Measurements from ENCODE around the gene RPN2. TPM values are rescaled to one million over a fixed set of nuclear protein-coding genes. Genes with fewer than 3 reads are reported as not detected.

Gene RPN2
- total RNA-seq, 1 experiment from 2014 or later: 185 TPM

DNA sequence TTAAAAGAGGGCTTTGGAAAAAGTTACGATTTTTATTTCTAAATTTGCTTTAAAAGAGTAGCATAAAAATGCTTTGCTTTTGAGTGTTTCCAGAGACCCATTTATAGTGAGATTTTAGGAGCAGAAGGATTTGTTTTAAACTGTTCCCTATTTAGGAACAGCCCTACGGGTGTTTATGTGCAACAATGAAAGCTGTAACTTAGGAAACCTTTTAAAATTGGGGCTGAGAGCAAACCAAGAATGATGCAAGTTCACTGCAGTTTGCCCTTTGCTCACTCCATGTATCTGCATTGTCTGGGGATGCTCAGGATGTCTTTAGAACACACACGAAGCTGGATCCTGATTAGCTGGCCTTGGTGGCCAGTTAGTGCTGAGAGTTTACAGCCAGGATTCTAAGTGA is 41.6 kb downstream of the RPN2 start:
- H3K4me2 ChIP-seq: no peak overlapping the region
- no peaks in the 10 kb centered on the region for H3F3A ChIP-seq (ENCODE audit: insufficient read depth, low read depth)
- H4K20me1 ChIP-seq (ENCODE audit: insufficient read depth): no peaks in the 10 kb centered on the region
- BruUV-seq (replicated peaks): no TSS peak
- H3K36me3 ChIP-seq (ENCODE audit: low read depth): peaks cover 32% of the 10 kb centered on the region
- POLR2A ChIA-PET (ENCODE audit: unreplicated experiment): no interaction called here
- no peak for TF ChIP-seq EZH2 (IDR thresholded peaks at IDR 0.05; ENCODE audit: low read depth)
- TF ChIP-seq, protein P1, sequence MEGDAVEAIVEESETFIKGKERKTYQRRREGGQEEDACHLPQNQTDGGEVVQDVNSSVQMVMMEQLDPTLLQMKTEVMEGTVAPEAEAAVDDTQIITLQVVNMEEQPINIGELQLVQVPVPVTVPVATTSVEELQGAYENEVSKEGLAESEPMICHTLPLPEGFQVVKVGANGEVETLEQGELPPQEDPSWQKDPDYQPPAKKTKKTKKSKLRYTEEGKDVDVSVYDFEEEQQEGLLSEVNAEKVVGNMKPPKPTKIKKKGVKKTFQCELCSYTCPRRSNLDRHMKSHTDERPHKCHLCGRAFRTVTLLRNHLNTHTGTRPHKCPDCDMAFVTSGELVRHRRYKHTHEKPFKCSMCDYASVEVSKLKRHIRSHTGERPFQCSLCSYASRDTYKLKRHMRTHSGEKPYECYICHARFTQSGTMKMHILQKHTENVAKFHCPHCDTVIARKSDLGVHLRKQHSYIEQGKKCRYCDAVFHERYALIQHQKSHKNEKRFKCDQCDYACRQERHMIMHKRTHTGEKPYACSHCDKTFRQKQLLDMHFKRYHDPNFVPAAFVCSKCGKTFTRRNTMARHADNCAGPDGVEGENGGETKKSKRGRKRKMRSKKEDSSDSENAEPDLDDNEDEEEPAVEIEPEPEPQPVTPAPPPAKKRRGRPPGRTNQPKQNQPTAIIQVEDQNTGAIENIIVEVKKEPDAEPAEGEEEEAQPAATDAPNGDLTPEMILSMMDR (conservative IDR thresholded peaks at IDR 0.05): no peak
- no peak overlapping the region for H3K27ac ChIP-seq
- no peaks in the 10 kb centered on the region for H3K79me2 ChIP-seq (ENCODE audit: low read depth)
- CTCF ChIA-PET: interaction anchor here (0.6 kb wide), 1 partner anchor 1173 kb away, joined by 3 read pairs; no protein-coding TSS in a partner anchor
- no peaks in the 10 kb centered on the region for H3K9me2 ChIP-seq (ENCODE audit: insufficient read depth)
- no peaks in the 10 kb centered on the region for H3K9me3 ChIP-seq (ENCODE audit: insufficient read depth, low read depth)
- intact Hi-C loops (cut with micrococcal nuclease; ENCODE audit: unreplicated experiment): no loop called here
- no peaks in the 10 kb centered on the region for H3K4me1 ChIP-seq (replicated peaks; ENCODE audit: insufficient read depth)
- no peak overlapping the region for H2AFZ ChIP-seq
- DNase-seq: no peak
- H3K27me3 ChIP-seq (ENCODE audit: insufficient read depth, low read depth): no peaks in the 10 kb centered on the region
- no peak overlapping the region for H3K4me3 ChIP-seq

DNA sequence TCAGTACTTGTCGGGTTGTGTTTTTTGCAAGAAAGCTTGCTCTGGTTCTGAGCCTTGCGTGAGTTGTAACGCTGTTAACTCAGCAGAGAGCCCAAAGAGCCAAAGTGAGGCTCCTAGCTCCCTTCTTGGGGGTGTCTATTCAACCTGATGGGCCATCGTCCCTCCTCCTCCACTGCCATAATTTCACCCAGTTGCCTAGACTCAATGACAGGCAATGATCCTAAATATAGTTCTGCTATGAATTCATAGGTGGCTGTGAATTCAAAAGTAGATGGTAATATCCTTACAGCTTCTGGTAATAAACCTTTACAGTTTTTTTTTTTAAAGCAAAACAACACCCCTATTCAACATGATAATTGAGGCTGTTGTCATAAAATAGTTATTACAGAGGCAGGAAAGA is 43.0 kb downstream of the RPN2 start:
- Histone ChIP-seq H3F3A (ENCODE audit: insufficient read depth, low read depth) (no peaks in the 10 kb centered on the region), H3K4me2 (no peak overlapping the region), H2AFZ (no peak overlapping the region), H3K36me3 (ENCODE audit: low read depth) (peaks cover 35% of the 10 kb centered on the region), H3K4me1 (replicated peaks; ENCODE audit: insufficient read depth) (no peaks in the 10 kb centered on the region), H4K20me1 (ENCODE audit: insufficient read depth) (peaks cover 5% of the 10 kb centered on the region; the same call in 1 of the 2 replicates), H3K4me3 (no peak overlapping the region), H3K79me2 (ENCODE audit: low read depth) (no peaks in the 10 kb centered on the region), H3K9me3 (ENCODE audit: insufficient read depth, low read depth) (no peaks in the 10 kb centered on the region), H3K27me3 (ENCODE audit: insufficient read depth, low read depth) (no peaks in the 10 kb centered on the region), H3K27ac (no peak overlapping the region), H3K9me2 (ENCODE audit: insufficient read depth) (no peaks in the 10 kb centered on the region)
- no peak for TF ChIP-seq EZH2 (IDR thresholded peaks at IDR 0.05; ENCODE audit: low read depth)
- TF ChIP-seq, protein P1 (conservative IDR thresholded peaks at IDR 0.05): no peak
- BruUV-seq (replicated peaks): no TSS peak
- CTCF ChIA-PET: interaction anchor here (0.8 kb wide), 1 partner anchor 30 kb away, joined by 3 read pairs; no protein-coding TSS in a partner anchor
- POLR2A ChIA-PET (ENCODE audit: unreplicated experiment): no interaction called here
- intact Hi-C loops (cut with micrococcal nuclease; ENCODE audit: unreplicated experiment): no loop called here
- no peak for DNase-seq

DNA sequence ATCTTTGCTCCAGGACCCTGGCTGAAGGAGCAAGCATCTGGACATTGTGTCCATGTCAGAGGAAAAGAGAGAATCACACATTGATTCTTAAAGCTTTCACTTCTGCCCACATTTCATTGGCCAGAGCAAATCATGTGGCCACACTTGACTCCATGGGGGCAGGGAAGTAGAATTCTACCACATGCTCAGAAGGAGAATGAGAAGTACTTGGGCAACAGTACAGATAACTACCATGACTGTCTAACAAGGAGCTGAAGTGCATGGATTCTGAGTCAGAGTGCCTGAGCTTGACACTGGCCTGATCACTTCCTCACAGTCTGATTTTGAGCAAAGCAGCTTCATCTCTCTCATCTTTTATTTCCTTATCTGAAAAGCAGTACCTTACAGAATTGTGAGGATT is 43.9 kb downstream of the RPN2 start:
- intact Hi-C loops (cut with micrococcal nuclease; ENCODE audit: unreplicated experiment): no loop called here
- H2AFZ ChIP-seq: no peak overlapping the region
- no peak overlapping the region for H3K4me2 ChIP-seq
- no peaks in the 10 kb centered on the region for H3F3A ChIP-seq (ENCODE audit: insufficient read depth, low read depth)
- H4K20me1 ChIP-seq (ENCODE audit: insufficient read depth): peaks cover 10% of the 10 kb centered on the region; the same call in 1 of the 2 replicates
- H3K79me2 ChIP-seq (ENCODE audit: low read depth): no peaks in the 10 kb centered on the region
- ChIA-PET CTCF (interaction anchor here (0.7 kb wide), 1 partner anchor 297 kb away, joined by 5 read pairs; no protein-coding TSS in a partner anchor), POLR2A (ENCODE audit: unreplicated experiment) (interaction anchor here (0.7 kb wide), 1 partner anchor 130 kb away, joined by 3 read pairs; no protein-coding TSS in a partner anchor)
- BruUV-seq (replicated peaks): no TSS peak
- H3K9me2 ChIP-seq (ENCODE audit: insufficient read depth): no peaks in the 10 kb centered on the region
- TF ChIP-seq EZH2 (IDR thresholded peaks at IDR 0.05; ENCODE audit: low read depth): no peak
- TF ChIP-seq, protein P1 (conservative IDR thresholded peaks at IDR 0.05): no peak
- no peaks in the 10 kb centered on the region for H3K4me1 ChIP-seq (replicated peaks; ENCODE audit: insufficient read depth)
- no peak overlapping the region for H3K4me3 ChIP-seq
- H3K36me3 ChIP-seq (ENCODE audit: low read depth): peaks cover 35% of the 10 kb centered on the region
- DNase-seq: no peak
- H3K9me3 ChIP-seq (ENCODE audit: insufficient read depth, low read depth): no peaks in the 10 kb centered on the region
- no peaks in the 10 kb centered on the region for H3K27me3 ChIP-seq (ENCODE audit: insufficient read depth, low read depth)
- no peak overlapping the region for H3K27ac ChIP-seq
